GM12873 (cell line): Measurements from ENCODE around the gene CHAF1A.

Source experiments
- CTCF ChIP-seq: IDR thresholded peaks from 2 replicates; pipeline ENCODE4 v1.5.1; 2012; ENCODE audit warnings: low read depth, mild to moderate bottlenecking, moderate library complexity, low read length, control low read depth; ENCODE audit not compliant: insufficient read depth; ENCODE audit errors: missing control alignments

Gene CHAF1A

GRCh38 chr19:4452230-4452990, 50.0 kb downstream of the CHAF1A start:
- TF ChIP-seq CTCF, result no peak

GRCh38 chr19:4453232-4454179, 51.1 kb downstream of the CHAF1A start:
- TF ChIP-seq CTCF, result no peak

- no peak for TF ChIP-seq CTCF
Observed at GRCh38 chr19:4454747-4455718, 52.6 kb downstream of the CHAF1A start.

- no peak for TF ChIP-seq CTCF
Observed at GRCh38 chr19:4455719-4456475, 53.5 kb downstream of the CHAF1A start.

GRCh38 chr19:4456476-4456842, 54.0 kb downstream of the CHAF1A start:
- no peak for TF ChIP-seq CTCF

- TF ChIP-seq CTCF, result no peak
Observed at GRCh38 chr19:4456843-4457653, 54.6 kb downstream of the CHAF1A start.
